Lower leg skin (tissue), 3 donors: ENCODE results near the gene CFAP65.

Experiments
- POLR2A ChIP-seq, 2 donors: fragments of 450-650 bp; IDR thresholded peaks; one replicate each; pipeline ENCODE4 v1.6.1; 2016 to 2017; ENCODE audit warnings: antibody characterized with exemption in 2 of 2, mild to moderate bottlenecking in 1 of 2, moderate library complexity in 1 of 2
- TF ChIP-seq, protein P1 (sequence below), 3 donors: fragments of 450-650 bp; IDR thresholded peaks; one replicate each; pipeline ENCODE4 v1.5.1; 2016; ENCODE audit warnings: antibody characterized with exemption in 3 of 3, mild to moderate bottlenecking in 3 of 3, moderate library complexity in 2 of 3

DNA sequence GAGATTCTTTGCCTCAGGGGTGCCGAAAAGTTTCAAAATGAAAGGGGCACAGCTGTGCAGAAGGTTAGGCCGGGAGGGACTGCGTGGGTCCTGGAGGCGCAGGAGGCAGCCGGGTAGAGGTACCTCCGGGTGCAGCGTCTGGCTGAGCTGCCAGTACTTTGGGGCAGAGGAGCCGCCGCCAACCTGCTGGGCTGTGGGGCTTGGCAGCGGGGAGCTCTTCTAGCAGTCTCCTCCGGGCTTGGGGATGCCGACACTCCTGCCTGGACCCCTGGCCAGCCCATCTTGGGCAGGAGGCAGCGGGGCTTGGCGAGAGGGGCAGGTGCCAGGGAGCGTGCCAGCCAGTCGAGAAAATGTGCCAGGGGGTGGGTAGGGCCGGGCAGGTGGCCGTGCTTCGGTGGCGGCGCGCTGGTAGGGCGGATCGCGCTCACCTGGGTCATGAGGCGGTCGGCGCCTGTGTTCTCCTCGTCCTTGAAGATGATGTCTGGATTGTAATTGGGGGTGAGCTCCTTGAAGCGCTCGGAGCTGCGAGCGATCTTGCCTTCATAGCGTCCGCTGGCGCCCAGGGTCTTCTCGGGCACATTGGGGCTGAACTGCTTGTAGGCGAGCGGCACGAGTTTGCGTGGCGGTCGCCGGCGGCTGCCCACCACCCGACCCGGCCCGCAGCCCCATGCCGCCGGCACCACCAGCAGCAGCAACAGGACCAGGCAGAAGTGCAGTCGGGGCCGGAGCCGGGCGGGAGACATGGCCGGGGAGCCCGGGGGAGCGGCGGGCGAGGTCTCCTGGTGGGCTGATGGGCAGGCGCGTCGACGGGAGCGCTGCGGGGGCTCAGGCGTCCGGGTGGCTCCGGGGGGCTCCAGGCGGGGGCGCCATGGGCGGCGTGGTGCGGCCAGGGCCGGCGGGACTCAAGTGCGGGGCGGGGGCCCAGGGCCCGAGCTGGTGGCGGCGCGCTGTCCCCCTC is 18.7 kb upstream of the CFAP65 start:
- no peak for TF ChIP-seq POLR2A (IDR thresholded peaks at IDR 0.05)
- TF ChIP-seq, protein P1, sequence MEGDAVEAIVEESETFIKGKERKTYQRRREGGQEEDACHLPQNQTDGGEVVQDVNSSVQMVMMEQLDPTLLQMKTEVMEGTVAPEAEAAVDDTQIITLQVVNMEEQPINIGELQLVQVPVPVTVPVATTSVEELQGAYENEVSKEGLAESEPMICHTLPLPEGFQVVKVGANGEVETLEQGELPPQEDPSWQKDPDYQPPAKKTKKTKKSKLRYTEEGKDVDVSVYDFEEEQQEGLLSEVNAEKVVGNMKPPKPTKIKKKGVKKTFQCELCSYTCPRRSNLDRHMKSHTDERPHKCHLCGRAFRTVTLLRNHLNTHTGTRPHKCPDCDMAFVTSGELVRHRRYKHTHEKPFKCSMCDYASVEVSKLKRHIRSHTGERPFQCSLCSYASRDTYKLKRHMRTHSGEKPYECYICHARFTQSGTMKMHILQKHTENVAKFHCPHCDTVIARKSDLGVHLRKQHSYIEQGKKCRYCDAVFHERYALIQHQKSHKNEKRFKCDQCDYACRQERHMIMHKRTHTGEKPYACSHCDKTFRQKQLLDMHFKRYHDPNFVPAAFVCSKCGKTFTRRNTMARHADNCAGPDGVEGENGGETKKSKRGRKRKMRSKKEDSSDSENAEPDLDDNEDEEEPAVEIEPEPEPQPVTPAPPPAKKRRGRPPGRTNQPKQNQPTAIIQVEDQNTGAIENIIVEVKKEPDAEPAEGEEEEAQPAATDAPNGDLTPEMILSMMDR (IDR thresholded peaks at IDR 0.05): no peak
